Measurements from ENCODE around the gene ZNF597.

The ZNF597 gene

DNA sequence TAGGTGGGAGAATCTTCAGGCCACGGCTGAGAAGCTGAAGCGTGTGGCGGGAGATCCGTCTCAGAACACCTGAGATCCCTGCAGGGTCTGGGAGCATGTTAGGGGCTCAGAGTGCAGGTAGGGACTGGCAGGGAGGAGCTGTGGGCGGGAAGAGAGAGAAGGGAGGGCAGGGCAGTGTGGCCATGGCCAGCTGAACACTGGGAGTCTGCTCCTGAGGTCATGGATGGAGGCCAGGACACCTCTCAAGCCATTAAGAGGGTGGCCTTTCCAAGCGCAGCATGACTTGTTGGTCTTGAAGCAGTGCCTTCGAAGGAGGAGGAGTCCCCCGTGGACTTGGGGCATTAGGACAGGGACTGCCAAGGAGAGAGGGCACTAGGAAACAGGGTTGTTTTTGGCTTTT lies 23.9 kb upstream of the ZNF597 start:
- no peak for DNase-seq (ENCODE audit: low spot score)
- H3K4me3 ChIP-seq, result no peak overlapping the region
- H3K27ac ChIP-seq, result no peak overlapping the region
- TF ChIP-seq, protein P1, sequence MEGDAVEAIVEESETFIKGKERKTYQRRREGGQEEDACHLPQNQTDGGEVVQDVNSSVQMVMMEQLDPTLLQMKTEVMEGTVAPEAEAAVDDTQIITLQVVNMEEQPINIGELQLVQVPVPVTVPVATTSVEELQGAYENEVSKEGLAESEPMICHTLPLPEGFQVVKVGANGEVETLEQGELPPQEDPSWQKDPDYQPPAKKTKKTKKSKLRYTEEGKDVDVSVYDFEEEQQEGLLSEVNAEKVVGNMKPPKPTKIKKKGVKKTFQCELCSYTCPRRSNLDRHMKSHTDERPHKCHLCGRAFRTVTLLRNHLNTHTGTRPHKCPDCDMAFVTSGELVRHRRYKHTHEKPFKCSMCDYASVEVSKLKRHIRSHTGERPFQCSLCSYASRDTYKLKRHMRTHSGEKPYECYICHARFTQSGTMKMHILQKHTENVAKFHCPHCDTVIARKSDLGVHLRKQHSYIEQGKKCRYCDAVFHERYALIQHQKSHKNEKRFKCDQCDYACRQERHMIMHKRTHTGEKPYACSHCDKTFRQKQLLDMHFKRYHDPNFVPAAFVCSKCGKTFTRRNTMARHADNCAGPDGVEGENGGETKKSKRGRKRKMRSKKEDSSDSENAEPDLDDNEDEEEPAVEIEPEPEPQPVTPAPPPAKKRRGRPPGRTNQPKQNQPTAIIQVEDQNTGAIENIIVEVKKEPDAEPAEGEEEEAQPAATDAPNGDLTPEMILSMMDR (IDR thresholded peaks at IDR 0.05), result no peak

DNA sequence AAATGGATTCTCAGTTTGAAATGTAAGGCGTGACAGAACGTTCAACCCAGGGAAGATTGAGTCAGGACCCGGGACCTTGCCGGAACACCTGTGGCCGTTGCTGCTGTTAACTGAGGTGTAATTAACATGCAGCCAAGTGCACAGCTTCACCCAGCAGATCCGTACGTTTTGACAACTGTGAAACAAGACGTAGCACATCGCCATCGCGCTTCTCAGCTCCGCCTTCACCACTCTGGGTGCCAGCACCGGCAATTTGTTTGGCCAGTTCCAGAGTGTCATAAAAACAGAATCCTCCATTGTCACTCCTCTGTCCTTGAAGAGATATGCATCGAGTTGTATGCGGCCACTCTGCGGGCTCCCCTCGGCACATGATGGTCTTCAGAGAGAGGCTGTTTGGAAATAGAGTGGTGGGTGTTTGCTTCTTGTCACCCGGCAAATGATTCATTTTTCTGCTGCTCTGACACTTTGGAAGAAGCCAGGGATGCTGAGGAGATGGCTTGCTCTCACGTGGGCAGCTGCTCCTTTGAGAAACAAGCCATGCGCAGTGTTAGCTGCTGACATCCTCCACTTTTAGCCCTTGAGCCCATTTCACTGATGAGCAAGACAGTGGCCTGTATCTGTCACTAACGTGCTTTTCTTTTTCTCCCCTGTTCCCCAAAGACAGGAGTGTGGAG lies 22.7 kb upstream of the ZNF597 start:
- H3K4me3 ChIP-seq, result no peak overlapping the region
- H3K27ac ChIP-seq, result no peak overlapping the region
- TF ChIP-seq, protein P1 (IDR thresholded peaks at IDR 0.05), result no peak
- DNase-seq (ENCODE audit: low spot score), result no peak

DNA sequence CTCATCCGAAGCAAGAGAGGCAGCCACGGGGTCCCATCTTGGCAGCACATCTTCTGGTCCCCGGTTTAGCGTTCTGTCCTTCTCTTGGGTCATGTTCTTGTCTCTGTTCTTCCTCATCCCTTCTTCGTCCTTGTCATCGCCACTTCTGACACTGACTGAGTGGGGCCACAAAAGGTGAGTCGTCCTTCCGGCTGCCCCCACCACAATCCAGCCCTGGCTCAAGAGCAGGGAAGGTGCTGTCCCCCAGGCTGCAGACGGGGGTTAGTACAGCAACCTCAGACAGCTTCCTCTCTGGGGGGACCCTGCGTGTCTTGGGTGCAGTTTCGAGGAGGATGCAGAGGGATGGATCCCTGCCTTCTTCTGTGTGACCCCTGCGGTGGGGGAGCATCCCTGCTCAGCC lies 22.0 kb upstream of the ZNF597 start:
- TF ChIP-seq, protein P1 (IDR thresholded peaks at IDR 0.05), result no peak
- no peak overlapping the region for H3K27ac ChIP-seq
- no peak for DNase-seq (ENCODE audit: low spot score)
- H3K4me3 ChIP-seq, result no peak overlapping the region

DNA sequence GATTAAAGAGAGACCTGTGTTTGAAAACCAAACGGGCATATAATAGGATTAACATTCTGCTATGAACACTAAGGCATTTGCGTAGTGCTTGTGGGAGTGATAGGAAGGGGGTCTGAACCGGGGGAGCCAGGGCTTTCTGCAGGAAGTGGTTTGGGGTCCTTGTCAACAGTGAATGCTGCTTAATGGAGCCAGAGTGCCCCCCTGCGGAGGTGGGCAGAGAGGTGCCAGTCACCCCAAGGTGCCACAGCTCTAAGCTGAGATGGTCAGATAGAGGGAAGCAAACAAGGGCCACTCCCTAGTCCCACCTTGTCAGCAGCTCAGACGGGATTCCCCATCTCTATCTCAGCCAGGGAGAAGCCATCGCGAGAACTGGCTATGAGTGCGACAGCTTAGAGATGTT lies 17.8 kb upstream of the ZNF597 start:
- no peak for DNase-seq (ENCODE audit: low spot score)
- no peak overlapping the region for H3K4me3 ChIP-seq
- H3K27ac ChIP-seq, result no peak overlapping the region
- TF ChIP-seq, protein P1 (IDR thresholded peaks at IDR 0.05), result no peak

DNA sequence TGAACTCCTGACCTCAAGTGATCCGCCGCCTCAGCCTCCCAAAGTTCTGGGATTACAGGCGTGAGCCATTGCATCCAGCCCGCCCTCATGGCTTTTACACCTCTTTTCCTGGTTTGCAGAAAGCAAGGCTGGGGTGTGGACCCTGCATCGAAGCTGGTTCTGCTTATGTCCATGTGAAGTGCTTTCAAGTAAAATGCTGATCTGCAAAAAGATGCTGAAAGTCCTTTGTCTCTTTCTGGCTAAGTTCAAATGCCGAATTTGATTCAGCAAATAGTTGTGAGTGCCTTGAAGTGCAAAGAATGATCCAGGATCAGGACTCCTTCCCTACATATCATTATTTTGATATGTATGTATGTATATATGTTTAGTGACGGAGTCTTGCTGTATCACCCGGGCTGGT lies 17.3 kb upstream of the ZNF597 start:
- no peak for DNase-seq (ENCODE audit: low spot score)
- no peak overlapping the region for H3K27ac ChIP-seq
- TF ChIP-seq, protein P1 (IDR thresholded peaks at IDR 0.05), result no peak
- H3K4me3 ChIP-seq, result no peak overlapping the region

DNA sequence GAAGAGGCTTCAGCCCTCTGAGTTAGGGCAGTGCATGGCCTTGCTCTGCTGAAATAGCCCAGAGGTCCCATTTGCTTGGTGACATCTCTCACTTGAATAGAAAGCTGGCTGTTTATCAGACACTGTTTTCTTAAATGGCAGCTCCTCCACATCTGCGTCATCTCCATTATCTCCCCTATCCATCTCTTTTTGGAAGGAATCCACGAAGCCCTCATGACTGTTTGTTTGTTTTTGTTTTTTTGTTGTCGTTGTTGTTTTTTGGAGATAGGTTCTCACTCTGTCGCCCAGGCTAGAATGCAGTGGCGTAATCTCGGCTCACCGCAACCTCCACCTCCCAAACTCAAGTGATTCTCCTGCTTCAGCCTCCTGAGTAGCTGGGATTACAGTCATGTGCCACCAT lies 16.8 kb upstream of the ZNF597 start:
- no peak for DNase-seq (ENCODE audit: low spot score)
- TF ChIP-seq, protein P1 (IDR thresholded peaks at IDR 0.05), result no peak
- no peak overlapping the region for H3K4me3 ChIP-seq
- H3K27ac ChIP-seq, result no peak overlapping the region

DNA sequence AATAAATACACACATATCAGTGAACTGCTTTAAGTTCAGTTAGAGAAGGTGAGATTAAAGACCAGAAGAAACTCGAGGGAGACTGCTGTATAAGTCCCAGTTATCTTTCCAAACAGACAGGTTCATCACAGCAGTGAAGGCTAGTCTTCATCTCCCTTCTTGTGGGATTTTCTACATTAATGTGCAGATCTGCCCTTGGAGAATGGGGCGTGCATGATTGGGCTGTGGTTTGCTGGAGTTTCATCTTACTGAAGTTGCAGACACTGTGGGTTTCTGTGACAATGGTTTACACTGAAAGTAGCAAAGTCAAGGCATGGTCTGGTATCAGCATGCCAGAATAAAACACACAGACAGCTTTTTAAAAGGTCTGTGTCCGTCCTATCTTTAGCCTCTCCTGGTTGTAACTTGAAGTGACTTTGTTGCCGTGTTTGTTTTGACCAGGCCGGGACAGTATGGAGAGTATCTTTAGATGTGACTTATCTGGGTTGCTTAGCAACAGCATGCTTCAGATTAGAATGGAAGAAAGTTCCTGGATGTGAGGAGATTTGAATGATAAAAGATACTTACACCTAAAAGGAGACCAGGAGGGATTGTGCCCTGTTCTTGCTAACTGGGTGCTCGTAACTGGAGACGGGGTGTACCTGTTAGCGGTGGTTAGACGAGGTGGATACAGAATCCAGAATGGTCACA lies 16.2 kb upstream of the ZNF597 start:
- H3K4me3 ChIP-seq, result peak overlapping the region; percentile 87
- DNase-seq (ENCODE audit: low spot score), result no peak
- H3K27ac ChIP-seq, result peak overlapping the region; percentile 85 to 94
- TF ChIP-seq, protein P1 (IDR thresholded peaks at IDR 0.05), result no peak

Measured in coronary artery (tissue), 2 donors.